GM18858 (cell line): Measurements from ENCODE around the gene TMEM163.
A peak's percentile ranks its signal among the peaks of the same experiment; 100 is the strongest.
"Not testable (repeated sequence)": the region's sequence is repeated elsewhere in the genome, so short reads cannot be mapped to it uniquely, and the experiment has no call there.

Experiments used
- ATAC-seq: cut with Tn5 transposase; IDR thresholded peaks from one replicate; pipeline ENCODE4 v1.9.1; 2021; ENCODE audit not compliant: unreplicated experiment

Gene TMEM163

GRCh38 chr2:134498654-134499053 lies 220.1 kb downstream of the TMEM163 start:
- ATAC-seq: no peak

GRCh38 chr2:134493797-134494196 lies 225.0 kb downstream of the TMEM163 start:
- ATAC-seq: no peak

GRCh38 chr2:134491771-134492441 lies 226.9 kb downstream of the TMEM163 start:
- ATAC-seq: no peak

GRCh38 chr2:134491022-134491421 lies 227.8 kb downstream of the TMEM163 start:
- ATAC-seq: no peak

- ATAC-seq: no peak
These were observed 228.2 kb downstream of the TMEM163 start for GRCh38 chr2:134490559-134490958.

GRCh38 chr2:134489732-134490384 lies 228.9 kb downstream of the TMEM163 start:
- no peak for ATAC-seq

- no peak for ATAC-seq
These were observed 235.9 kb downstream of the TMEM163 start for GRCh38 chr2:134482766-134483340.

- ATAC-seq: no peak
These were observed 236.6 kb downstream of the TMEM163 start for GRCh38 chr2:134482131-134482723.

- ATAC-seq: no peak
These were observed 239.0 kb downstream of the TMEM163 start for GRCh38 chr2:134479696-134480330.

- not testable (repeated sequence) for ATAC-seq
These were observed 241.8 kb downstream of the TMEM163 start for GRCh38 chr2:134476982-134477381.

- no peak for ATAC-seq
These were observed 248.1 kb downstream of the TMEM163 start for GRCh38 chr2:134470561-134471168.

GRCh38 chr2:134469516-134470115 lies 249.2 kb downstream of the TMEM163 start:
- no peak for ATAC-seq

GRCh38 chr2:134468776-134469175 lies 250.0 kb downstream of the TMEM163 start:
- no peak for ATAC-seq

- ATAC-seq: no peak
These were observed 250.6 kb downstream of the TMEM163 start for GRCh38 chr2:134468164-134468563.

GRCh38 chr2:134466141-134466540 lies 252.7 kb downstream of the TMEM163 start:
- ATAC-seq: peak; percentile 46

GRCh38 chr2:134465228-134466105 lies 253.3 kb downstream of the TMEM163 start:
- ATAC-seq: no peak

GRCh38 chr2:134463699-134464022 lies 255.1 kb downstream of the TMEM163 start:
- ATAC-seq: no peak

GRCh38 chr2:134462791-134463698 lies 255.8 kb downstream of the TMEM163 start:
- ATAC-seq: no peak

GRCh38 chr2:134462275-134462674 lies 256.5 kb downstream of the TMEM163 start:
- ATAC-seq: no peak
